K562 (cell line): Measurements from ENCODE around the gene HARS1. TPM values are rescaled to one million over a fixed set of nuclear protein-coding genes. Genes with fewer than 3 reads are reported as not detected.

Experiments
- ASH1L ChIP-seq: fragments of 450-650 bp; IDR thresholded peaks from 2 replicates; pipeline ENCODE4 v1.6.1; 2018; ENCODE audit warnings: borderline replicate concordance, mild to moderate bottlenecking, low read depth; ENCODE audit not compliant: partially characterized antibody
- FUS ChIP-seq: fragments of 200-400 bp; formaldehyde crosslinking; optimal IDR thresholded peaks from 2 replicates; pipeline ENCODE3; 2017; ENCODE audit warnings: low read depth, low read length
- HNRNPH1 ChIP-seq: fragments of 200-400 bp; formaldehyde crosslinking; optimal IDR thresholded peaks from 2 replicates; pipeline ENCODE3; 2017; ENCODE audit warnings: low read depth, mild to moderate bottlenecking, low read length, moderate library complexity
- NKRF ChIP-seq: fragments of 450-650 bp; IDR thresholded peaks from 2 replicates; pipeline ENCODE4 v1.6.1; 2016; ENCODE audit warnings: borderline replicate concordance
- NR1H2 ChIP-seq: sonication (generic); formaldehyde crosslinking; IDR thresholded peaks from 2 replicates; pipeline ENCODE4 v1.4.0; 2020; ENCODE audit warnings: mild to moderate bottlenecking, missing genetic modification reagents
- RBM15 ChIP-seq: fragments of 200-400 bp; formaldehyde crosslinking; IDR thresholded peaks from 2 replicates; pipeline ENCODE4 v1.6.1; 2018; ENCODE audit warnings: mild to moderate bottlenecking, low read length, moderate library complexity; ENCODE audit not compliant: insufficient read depth
- SAFB2 ChIP-seq: fragments of 200-400 bp; formaldehyde crosslinking; IDR thresholded peaks from 2 replicates; pipeline ENCODE4 v1.6.1; 2018; ENCODE audit warnings: borderline replicate concordance, low read length, low read depth, moderate library complexity; ENCODE audit not compliant: severe bottlenecking
- SMARCA4 ChIP-seq: fragments of 450-650 bp; IDR thresholded peaks from 2 replicates; pipeline ENCODE4 v1.6.1; 2016
- VEZF1 ChIP-seq: fragments of 200-800 bp; sonication (Bioruptor generic); IDR thresholded peaks from 2 replicates; pipeline ENCODE4 v1.6.1; 2017; ENCODE audit warnings: missing genetic modification characterization, missing compliant biosample characterization
- ZBTB40 ChIP-seq, 2 experiments: fragments of 450-650 bp in 1 of 2; sonication (generic) in 1 of 2; formaldehyde crosslinking in 1 of 2; IDR thresholded peaks; 2 replicates each; pipeline versions ENCODE4 v1.7.1 to v1.9.0; 2016 to 2022; ENCODE audit warnings: inconsistent platforms in 1 of 2, mild to moderate bottlenecking in 1 of 2, missing genetic modification reagents in 1 of 2
- ZNF512 ChIP-seq: IDR thresholded peaks from 2 replicates; pipeline ENCODE4 v1.6.1; 2016; ENCODE audit warnings: missing genetic modification characterization, missing compliant biosample characterization
- ZNF766 ChIP-seq: fragments of 200-800 bp; sonication (Bioruptor generic); conservative IDR thresholded peaks from 2 replicates; pipeline ENCODE4 v1.6.1; 2016; ENCODE audit warnings: missing genetic modification characterization, missing compliant biosample characterization
- polyA plus RNA-seq, 8 experiments: library from polyadenylated mRNA; depleted of rRNA in 4 of 8; stranded (reverse) in 5 of 8; unstranded in 3 of 8; fragments of >200 nt; fragmentation: Nextera tagmentation in 2 of 8; fragmentation: Illumina TruSeq in 1 of 8; extraction: Ambion mirVana in 2 of 8; extraction: Trizol in 1 of 8; gene quantifications; 2 replicates each; pipeline versions ENCODE4 v1.2.1 to v1.2.3, GENCODE V29; 2011 to 2014; ENCODE audit warnings: inconsistent platforms in 1 of 8, missing spikeins in 1 of 8
- total RNA-seq, 7 experiments: library from RNA; depleted of rRNA in 6 of 7; stranded (reverse); fragments of >200 nt in 6 of 7; fragmentation: Illumina TruSeq in 2 of 7; extraction: Trizol in 2 of 7; gene quantifications; 2 replicates each; pipeline versions ENCODE4 v1.2.1 to v1.2.3, GENCODE V29; 2011 to 2021; ENCODE audit warnings: low replicate concordance in 1 of 7

Gene HARS1
- total and polyA plus RNA-seq, 9 of the 15 experiments (the other 6 are each of a cell fraction or from before 2014, with no cell fraction given), result 13.5 to 88.5 (median 75.2) TPM

GRCh38 chr5:140637371-140638100 lies 53.6 kb downstream of the HARS1 start (continued):
- TF ChIP-seq ZBTB40 (IDR thresholded peaks at IDR 0.05) (peak; percentile 50; the same call in 1 of the 2 replicates), ZBTB40 (CRISPR knock-in tag; IDR thresholded peaks at IDR 0.05) (no peak), SAFB2 (no peak), RBM15 (no peak), VEZF1 (CRISPR knock-in tag) (no peak), ZNF766 (CRISPR knock-in tag) (no peak; the same call in 1 of the 2 replicates), ASH1L (no peak), NR1H2 (CRISPR knock-in tag) (no peak), NKRF (peak; percentile 66; the same call in 1 of the 2 replicates), FUS (no peak), SMARCA4 (no peak), ZNF512 (peak; percentile 97), HNRNPH1 (no peak)
